ENCODE data around the gene POC1A. TPM values are rescaled to one million over a fixed set of nuclear protein-coding genes. Genes with fewer than 3 reads are reported as not detected.

Gene POC1A
- total and polyA plus RNA-seq, 9 of the 15 experiments (the other 6 are each of a cell fraction or from before 2014, with no cell fraction given), result 7.2 to 17.5 (median 12.1) TPM

DNA sequence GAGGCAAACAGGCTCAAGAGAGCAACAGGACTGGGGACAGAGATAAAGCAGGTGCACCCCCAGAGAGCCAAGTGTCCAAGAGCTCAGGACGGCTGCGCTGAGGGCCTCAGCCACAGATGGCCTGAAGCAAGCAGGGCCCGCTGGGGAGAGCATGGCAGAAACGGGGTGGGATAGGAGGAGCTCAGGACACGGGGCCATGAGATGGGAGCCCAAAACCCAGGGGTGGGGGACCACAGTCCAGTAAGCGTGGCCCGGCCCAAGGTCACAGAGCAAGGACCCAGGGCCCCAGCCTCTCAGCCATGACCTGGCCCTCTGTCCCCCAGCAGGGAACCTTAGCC, 107.4 kb downstream of the POC1A start:
- DNase-seq (ENCODE audit: extremely low read depth in 1 of 4, low spot score in 3 of 4), result no peak
- WGBS (ENCODE audit: insufficient coverage, low coverage, missing lambda C conversion rate), result 56% methylated on average over 5 of the region's 7 CpGs
- no peak overlapping the region for H3K27ac ChIP-seq (ENCODE audit: extremely low read depth, low read depth, low read length)
- no peaks in the 10 kb centered on the region for H3K9me1 ChIP-seq (ENCODE audit: control insufficient read depth, insufficient read depth, low read length)
- FAIRE-seq, result no peak
- peaks cover 30% of the 10 kb centered on the region; the same call in 2 of the 3 replicates for H3K36me3 ChIP-seq (ENCODE audit: control insufficient read depth, insufficient read depth, low read length)
- no peak overlapping the region; a peak in 1 of 4 replicates for H3K9ac ChIP-seq (ENCODE audit: insufficient read depth in 1 of 2, low read depth in 2 of 2, low read length in 2 of 2)
- H3K4me1 ChIP-seq (replicated peaks in 1 of 2; ENCODE audit: control insufficient read depth in 2 of 2, insufficient read depth in 2 of 2, low read length in 2 of 2), result peaks cover 3 to 39% of the 10 kb centered on the region in 2 experiments; a peak in 4 of 5 replicates
- in situ Hi-C loops (cut with MboI), result loop anchor here (5.0 kb wide), 1 partner anchor 35 kb away; no protein-coding TSS in a partner anchor
- CTCF ChIA-PET (ENCODE audit: low intra/inter-chr PET ratio), result no interaction called here
- TF ChIP-seq GATA2 (CRISPR knock-in tag; IDR thresholded peaks at IDR 0.05) (no peak), MGA (IDR thresholded peaks at IDR 0.05) (no peak)
- H3K9me3 ChIP-seq (replicated peaks; ENCODE audit: control insufficient read depth, insufficient read depth, low read depth, low read length), result no peaks in the 10 kb centered on the region
- ATAC-seq, result no peak
- H4K20me1 ChIP-seq (replicated peaks; ENCODE audit: control insufficient read depth, insufficient read depth, low read length), result no peaks in the 10 kb centered on the region
- intact Hi-C loops (cut with micrococcal nuclease), result no loop called here
- no peak overlapping the region for H3K4me2 ChIP-seq (ENCODE audit: insufficient read depth, low read length)
- H3K4me3 ChIP-seq, result no peak overlapping the region
- no TSS peak for BruUV-seq (replicated peaks)
- 0 out of 3 replicates have a peak, but pooled peaks cover 2% of the 10 kb centered on the region for H3K79me2 ChIP-seq (ENCODE audit: control insufficient read depth, insufficient read depth, low read length)
- peaks cover 0 to under 1% of the 10 kb centered on the region in 2 experiments; a peak in 1 of 5 replicates for H3K27me3 ChIP-seq (ENCODE audit: control insufficient read depth in 2 of 2, insufficient read depth in 2 of 2, low read length in 2 of 2)
- no peak overlapping the region for H2AFZ ChIP-seq (ENCODE audit: low read depth, low read length)
- POLR2A ChIA-PET, result interaction anchor here (0.6 to 1.1 kb wide), 3 partner anchors 10 to 26 kb away, joined by 3 to 7 read pairs (median 4); no protein-coding TSS in a partner anchor

Data from K562 (cell line).